GM18907 (cell line): Measurements from ENCODE around the gene LAMA2.

ENCODE experiments used
- ATAC-seq: cut with Tn5 transposase; IDR thresholded peaks from one replicate; pipeline ENCODE4 v1.9.1; 2021; ENCODE audit warnings: mild to moderate bottlenecking, moderate library complexity; ENCODE audit not compliant: unreplicated experiment

Gene LAMA2

GRCh38 chr6:129287231-129288177, 404.6 kb downstream of the LAMA2 start:
- ATAC-seq, result no peak

- no peak for ATAC-seq
Observed at GRCh38 chr6:129289442-129289841, 406.5 kb downstream of the LAMA2 start.

GRCh38 chr6:129292836-129293235, 409.9 kb downstream of the LAMA2 start:
- no peak for ATAC-seq

GRCh38 chr6:129297592-129297991, 414.7 kb downstream of the LAMA2 start:
- ATAC-seq, result no peak

- no peak for ATAC-seq
Observed at GRCh38 chr6:129302671-129303070, 419.7 kb downstream of the LAMA2 start.

GRCh38 chr6:129306826-129307225, 423.9 kb downstream of the LAMA2 start:
- ATAC-seq, result no peak

- no peak for ATAC-seq
Observed at GRCh38 chr6:129307845-129308244, 424.9 kb downstream of the LAMA2 start.

DNA sequence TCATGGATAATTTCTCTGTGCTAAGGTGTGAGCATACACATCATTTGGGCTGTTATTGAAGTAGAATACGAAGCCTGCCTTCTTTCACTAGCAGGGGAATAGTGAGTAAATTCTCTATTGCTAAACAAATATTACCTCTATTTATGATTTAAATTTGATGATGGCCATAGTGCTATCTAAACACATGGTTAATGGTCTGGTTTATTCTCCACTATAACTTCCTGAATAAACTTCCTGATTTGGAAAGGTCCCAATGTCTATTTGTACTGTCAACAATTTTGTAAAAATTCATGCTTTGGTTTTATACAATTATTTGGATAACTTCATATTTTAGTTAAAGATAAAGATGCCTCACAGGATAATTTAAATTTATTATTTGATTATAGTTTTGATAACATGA, 426.2 kb downstream of the LAMA2 start:
- ATAC-seq, result no peak

DNA sequence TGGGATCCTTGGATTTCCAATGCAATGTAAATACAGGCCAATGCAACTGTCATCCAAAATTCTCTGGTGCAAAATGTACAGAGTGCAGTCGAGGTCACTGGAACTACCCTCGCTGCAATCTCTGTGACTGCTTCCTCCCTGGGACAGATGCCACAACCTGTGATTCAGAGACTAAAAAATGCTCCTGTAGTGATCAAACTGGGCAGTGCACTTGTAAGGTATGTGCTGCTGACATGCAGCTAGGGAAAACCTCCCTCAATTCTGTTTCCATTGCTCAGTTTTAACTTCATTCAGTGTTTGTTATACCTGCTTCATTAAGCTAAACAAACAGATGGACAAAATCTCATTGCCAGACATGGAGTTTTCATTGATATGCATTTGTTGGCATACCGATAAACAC, 429.9 kb downstream of the LAMA2 start:
- no peak for ATAC-seq

GRCh38 chr6:129314575-129314974, 431.6 kb downstream of the LAMA2 start:
- no peak for ATAC-seq

DNA sequence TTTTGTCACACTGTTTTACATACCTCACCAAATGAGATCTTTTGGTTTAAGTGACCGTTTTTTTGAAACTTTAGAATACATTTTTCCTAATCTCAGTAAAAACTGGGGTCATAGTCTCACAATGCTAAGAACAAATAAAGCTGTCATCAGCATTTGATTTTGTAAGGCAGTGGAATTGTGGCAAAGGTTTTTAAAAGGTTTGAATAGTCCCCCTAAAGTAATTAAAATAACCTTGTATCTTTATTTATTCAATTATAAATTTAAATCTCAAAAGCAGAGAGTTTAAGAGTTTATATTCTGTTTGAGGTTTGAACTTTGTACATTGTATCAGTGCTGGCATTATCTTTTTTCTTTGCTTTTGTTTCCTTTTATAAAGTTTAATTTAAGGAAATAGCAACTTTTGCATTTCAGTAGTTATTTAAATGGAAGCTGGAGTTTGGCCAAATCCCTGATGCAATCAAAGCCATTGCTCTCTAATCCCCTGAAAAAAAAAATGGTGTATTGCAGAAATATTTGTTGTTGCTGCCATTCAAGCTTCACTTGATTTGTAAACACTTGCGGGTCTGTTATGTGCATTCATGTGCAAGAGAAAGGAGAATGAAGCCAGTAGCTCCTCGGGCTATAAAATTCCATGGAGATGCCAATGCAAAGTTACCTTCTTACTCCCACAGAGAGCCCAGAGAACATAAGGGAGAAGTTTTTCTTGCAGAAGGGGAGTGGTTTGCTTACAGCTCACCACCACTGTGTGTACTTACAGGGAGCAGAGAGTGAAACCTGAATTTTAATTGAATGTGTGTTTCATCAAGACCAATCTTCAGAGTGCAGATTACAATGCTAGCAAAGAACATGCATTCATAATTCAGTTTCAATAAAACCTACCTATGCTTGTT, 435.2 kb downstream of the LAMA2 start:
- no peak for ATAC-seq

GRCh38 chr6:129320892-129321291, 438.0 kb downstream of the LAMA2 start:
- ATAC-seq, result no peak

GRCh38 chr6:129321303-129321702, 438.4 kb downstream of the LAMA2 start:
- no peak for ATAC-seq

DNA sequence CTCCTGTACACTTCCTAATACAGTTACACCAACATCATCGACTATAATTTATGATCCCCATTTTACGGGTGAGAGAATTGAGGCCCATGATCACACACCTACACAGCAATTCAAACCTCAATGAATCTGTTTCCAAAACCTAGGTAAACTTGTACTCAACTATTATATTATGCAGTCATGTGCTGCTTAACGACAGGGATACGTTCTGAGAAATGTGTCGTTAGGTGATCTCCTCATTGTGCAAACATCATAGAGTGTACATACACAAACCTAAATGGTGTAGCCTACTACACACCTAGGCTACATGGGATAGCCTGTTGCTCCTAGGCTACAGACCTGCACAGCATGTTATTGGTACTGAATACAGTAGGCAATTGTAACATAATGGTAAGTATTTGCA, 441.4 kb downstream of the LAMA2 start:
- ATAC-seq, result no peak

DNA sequence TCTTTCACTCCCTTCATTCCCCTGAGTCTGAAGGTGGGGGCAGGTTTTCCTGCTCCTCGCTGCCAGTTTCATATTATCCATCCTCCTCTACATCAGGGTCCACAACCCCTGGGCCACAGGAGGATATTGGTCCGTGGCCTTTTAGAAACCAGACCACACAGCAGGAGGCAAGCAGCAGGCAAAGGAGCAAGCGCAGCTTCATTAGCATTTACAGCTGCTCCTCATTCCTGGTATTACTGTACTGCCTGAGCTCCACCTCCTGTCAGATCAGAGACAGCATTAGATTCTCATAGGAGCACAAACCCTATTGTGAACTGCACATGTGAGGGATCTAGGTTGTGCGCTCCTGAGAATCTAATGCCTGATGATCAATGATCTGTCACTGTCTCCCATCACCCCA, 446.7 kb downstream of the LAMA2 start:
- no peak for ATAC-seq

- no peak for ATAC-seq
Observed at GRCh38 chr6:129331450-129332138, 448.7 kb downstream of the LAMA2 start.

GRCh38 chr6:129335792-129336191, 452.9 kb downstream of the LAMA2 start:
- ATAC-seq, result no peak

DNA sequence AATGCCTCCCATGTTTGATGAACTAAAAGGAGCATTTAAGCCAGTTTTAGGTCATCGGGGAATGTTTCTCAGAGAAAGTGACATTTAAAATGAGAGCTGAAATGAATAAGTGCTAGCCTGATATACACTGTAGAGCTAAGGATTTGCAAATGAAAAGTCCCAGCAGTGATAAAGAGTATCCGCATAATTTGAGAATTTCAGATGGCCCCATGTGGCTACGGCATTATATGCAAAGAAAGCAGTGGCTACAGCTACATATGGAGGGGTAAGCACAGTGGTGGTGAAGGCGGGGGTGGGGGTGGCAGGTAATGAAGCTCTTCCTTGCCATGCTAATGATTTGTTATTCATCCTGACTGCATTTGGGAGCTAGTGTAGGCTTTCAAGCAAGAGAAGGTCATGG, 455.7 kb downstream of the LAMA2 start:
- no peak for ATAC-seq

DNA sequence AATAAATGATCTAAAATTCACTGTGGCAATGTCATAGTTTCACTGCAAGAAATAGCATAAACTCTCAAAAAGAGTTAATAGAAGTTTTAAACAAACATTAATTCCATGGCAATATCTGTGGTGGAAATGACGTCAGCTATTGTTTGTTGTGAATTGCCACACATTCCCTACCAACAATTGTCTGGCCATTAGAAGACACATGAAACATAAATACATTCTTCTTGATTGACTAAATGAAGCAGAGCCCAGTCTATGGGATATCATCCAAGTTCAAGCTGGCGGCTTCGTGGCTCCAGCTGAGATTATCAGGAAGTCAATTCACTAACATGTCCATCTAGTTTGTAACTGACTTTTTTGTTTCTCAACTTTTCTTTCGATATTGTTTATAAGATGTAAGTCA, 458.0 kb downstream of the LAMA2 start:
- ATAC-seq, result no peak

GRCh38 chr6:129342243-129342642, 459.3 kb downstream of the LAMA2 start:
- no peak for ATAC-seq

DNA sequence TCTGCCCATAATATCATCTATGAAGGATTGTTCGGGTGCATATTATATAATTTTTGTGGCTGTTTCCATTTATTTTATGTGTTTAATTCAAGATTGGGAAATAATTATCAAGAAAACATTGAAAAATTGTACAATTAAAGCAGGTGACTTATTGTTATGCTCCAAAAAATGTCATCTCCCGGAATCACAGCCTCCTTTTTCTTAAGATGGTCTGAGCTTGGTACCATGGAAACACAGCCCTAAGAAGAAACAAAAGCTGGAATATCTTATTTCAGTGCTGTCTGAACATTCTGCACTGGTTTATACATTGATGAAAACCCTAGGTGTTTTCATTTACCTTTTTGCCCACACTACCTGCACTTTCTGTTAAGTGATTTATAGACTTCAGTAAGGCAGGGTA, 459.9 kb downstream of the LAMA2 start:
- no peak for ATAC-seq
